Suprapubic skin (tissue), 4 donors: Measurements from ENCODE around the gene RASSF8.

Experiments used
- EP300 ChIP-seq: sonication (generic); formaldehyde crosslinking; IDR thresholded peaks from one replicate; pipeline ENCODE4 v1.6.1; 2017; ENCODE audit warnings: antibody characterized with exemption
- POLR2A ChIP-seq, 2 donors: fragments of 450-650 bp; IDR thresholded peaks; one replicate each; pipeline ENCODE4 v1.6.1; 2017; ENCODE audit warnings: antibody characterized with exemption in 2 of 2, mild to moderate bottlenecking in 2 of 2, moderate library complexity in 2 of 2
- POLR2AphosphoS5 ChIP-seq, 3 donors: sonication (generic); formaldehyde crosslinking; IDR thresholded peaks; one replicate each; pipeline ENCODE4 v1.6.1; 2017; ENCODE audit warnings: antibody characterized with exemption in 3 of 3

- TF ChIP-seq EP300 (no peak), POLR2AphosphoS5 (IDR thresholded peaks at IDR 0.05) (no peak), POLR2A (IDR thresholded peaks at IDR 0.05) (no peak)
Measured at GRCh38 chr12:25932971-25933370, 25.5 kb upstream of the RASSF8 start.
